ENCODE measurements around the gene DNTT.

DNA sequence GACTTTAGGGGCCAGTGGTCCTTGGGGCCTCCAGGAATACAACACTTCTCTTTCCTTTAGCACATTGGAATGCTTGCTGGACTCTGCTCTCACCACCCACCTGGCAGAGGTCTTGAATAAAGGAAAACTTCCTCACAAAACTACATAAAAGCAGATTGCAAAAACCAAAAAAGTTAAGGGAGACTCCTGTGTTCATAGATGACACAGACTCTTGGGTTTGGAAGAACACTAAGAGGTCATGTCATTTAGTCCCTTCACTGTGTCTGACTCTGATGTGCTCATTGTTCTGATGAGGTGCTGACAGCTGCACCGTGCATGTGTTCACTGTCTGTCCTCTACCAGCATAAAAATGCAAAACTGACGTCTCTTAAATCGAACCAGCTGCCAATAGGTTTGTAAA lies 44.2 kb upstream of the DNTT start:
- TF ChIP-seq POLR2AphosphoS5 (IDR thresholded peaks at IDR 0.05; ENCODE audit: borderline replicate concordance, low read depth, low read length) (no peak), EZH2 (IDR thresholded peaks at IDR 0.05) (no peak), FOXP2 (optimal IDR thresholded peaks at IDR 0.05; ENCODE audit: control extremely low read depth, extremely low read length, insufficient read depth) (no peak)

Measured in SK-N-MC (cell line).